ENCODE measurements around the gene ZNF14.
"Not testable (repeated sequence)": the region's sequence is repeated elsewhere in the genome, so short reads cannot be mapped to it uniquely, and the experiment has no call there.

The ZNF14 gene

DNA sequence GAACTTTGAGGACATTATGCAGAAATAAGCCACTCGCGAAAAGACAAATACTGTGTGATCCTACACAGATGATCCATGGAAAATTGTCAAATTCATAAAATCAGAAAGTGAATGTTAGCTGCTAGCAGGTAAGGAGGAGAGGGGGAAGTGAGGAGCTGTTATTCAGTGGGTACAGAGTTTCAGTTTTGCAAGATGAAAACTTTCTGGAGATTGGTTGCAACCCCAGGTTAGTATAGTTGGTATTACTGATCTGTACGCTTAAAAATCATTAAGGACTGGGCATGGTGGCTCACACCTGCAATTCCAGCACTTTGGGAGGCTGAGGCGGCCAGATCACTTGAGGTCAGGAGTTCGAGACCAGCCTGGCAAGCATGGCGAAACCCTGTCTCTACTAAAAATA is 46.3 kb downstream of the ZNF14 start:
- DNase-seq: no peak

DNA sequence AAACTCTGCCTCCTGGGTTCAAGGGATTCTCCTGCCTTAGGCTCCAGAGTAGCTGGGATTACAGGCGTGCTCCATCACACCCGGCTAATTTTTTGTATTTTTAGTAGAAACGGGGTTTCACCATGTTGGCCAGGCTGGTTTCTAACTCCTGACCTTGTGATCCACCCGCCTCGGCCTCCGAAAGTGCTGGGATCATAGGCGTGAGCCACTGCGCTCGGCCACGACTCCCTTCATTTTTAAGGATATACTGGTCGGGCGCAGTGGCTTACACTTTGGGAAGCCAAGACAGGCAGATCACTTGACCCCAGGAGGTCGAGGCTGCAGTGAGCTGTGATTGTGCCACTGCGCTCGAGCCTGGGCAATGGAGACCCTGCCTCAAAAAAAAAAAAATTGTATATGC is 46.8 kb downstream of the ZNF14 start:
- DNase-seq: not testable (repeated sequence)

DNA sequence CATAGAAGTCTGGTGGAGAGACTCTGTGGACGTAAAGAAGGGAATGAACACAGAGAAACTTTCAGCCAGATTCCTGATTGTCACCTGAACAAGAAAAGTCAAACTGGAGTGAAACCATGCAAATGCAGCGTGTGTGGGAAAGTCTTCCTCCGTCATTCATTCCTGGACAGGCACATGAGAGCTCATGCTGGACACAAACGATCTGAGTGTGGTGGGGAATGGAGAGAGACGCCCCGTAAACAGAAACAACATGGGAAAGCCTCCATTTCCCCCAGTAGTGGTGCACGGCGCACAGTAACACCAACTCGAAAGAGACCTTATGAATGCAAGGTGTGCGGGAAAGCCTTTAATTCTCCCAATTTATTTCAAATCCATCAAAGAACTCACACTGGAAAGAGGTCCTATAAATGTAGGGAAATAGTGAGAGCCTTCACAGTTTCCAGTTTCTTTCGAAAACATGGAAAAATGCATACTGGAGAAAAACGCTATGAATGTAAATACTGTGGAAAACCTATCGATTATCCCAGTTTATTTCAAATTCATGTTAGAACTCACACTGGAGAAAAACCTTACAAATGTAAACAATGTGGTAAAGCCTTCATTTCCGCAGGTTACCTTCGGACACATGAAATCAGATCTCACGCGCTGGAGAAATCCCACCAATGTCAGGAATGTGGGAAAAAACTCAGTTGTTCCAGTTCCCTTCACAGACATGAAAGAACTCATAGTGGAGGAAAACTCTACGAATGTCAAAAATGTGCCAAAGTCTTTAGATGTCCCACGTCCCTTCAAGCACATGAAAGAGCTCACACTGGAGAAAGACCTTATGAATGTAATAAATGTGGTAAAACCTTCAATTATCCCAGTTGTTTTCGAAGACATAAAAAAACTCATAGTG is 53.5 kb downstream of the ZNF14 start:
- no peak for DNase-seq

DNA sequence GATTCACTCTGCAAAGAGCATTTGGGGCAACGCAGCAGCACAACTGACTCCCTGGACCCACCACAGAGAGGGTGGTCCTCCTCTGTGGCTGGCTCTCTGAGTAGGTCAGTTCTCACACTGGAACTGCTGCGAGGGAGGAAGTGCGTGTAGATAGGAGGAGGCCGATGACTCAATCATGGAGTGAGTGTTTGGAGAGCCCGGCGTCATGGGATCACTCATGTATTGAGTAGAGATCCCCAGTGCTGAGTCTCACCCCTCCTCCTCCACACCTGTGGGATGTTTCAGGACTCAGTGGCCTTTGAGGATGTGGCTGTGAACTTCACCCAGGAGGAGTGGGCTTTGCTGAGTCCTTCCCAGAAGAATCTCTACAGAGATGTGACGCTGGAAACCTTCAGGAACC is 55.3 kb downstream of the ZNF14 start:
- DNase-seq: no peak

DNA sequence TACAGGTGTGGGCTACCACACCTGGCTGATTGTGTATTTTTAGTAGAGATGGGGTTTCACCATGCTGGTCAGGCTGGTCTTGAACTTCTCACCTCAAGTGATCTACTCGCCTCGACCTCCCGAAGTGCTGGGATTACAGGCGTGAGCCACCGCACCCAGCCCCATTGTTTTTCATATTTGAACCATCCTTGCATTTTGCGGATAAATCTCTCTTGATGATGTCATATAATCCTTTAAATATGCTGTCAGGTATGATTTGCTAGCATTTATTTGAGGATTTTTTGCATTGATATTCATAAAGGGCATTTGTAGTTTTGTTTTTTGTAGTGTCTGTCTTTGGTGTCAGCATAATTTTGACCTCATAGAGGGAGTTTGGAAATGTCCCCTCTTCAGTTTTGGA is 58.6 kb downstream of the ZNF14 start:
- no peak for DNase-seq

DNA sequence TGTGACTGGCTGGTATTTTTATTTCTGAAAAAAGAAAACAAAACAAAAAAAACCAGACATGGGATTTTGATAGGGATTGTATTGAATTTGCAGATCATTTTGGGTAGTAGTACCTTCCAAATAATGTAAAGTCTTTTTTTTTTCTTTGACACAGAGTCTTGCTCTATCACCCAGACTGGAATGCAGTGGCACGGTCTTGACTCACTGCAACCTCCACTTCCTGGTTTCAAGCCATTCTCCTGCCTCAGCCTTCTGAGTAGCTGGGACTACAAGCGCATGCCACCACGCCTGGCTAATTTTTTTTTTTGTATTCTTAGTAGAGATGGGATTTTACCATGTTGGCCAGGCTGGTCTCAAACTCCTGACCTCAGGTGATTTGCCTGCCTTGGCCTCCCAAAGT is 60.1 kb downstream of the ZNF14 start:
- no peak for DNase-seq

DNA sequence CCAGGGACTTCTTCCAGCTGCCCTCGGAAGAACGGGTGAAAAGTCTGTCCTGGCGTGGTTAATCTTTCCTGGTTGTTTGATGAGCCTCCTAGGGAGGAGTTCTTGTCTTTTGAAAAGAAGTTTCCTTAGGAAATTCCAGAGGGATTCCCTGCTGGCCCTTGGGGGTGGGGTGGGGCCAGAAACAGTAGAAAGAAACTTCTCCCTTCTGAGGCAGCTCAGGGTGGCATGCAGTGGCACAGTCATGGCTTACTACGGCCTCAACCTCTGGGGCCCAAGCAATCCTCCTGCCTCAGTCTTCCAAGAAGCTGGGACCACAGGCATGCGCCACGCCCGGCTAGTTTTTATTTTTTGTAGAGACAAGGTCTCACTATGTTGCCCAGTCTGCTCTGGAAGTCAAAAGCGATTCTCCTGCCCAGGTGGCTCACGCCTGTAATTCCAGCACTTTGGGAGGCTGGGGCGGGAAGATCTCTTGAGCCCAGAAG is 62.8 kb downstream of the ZNF14 start:
- no peak for DNase-seq

DNA sequence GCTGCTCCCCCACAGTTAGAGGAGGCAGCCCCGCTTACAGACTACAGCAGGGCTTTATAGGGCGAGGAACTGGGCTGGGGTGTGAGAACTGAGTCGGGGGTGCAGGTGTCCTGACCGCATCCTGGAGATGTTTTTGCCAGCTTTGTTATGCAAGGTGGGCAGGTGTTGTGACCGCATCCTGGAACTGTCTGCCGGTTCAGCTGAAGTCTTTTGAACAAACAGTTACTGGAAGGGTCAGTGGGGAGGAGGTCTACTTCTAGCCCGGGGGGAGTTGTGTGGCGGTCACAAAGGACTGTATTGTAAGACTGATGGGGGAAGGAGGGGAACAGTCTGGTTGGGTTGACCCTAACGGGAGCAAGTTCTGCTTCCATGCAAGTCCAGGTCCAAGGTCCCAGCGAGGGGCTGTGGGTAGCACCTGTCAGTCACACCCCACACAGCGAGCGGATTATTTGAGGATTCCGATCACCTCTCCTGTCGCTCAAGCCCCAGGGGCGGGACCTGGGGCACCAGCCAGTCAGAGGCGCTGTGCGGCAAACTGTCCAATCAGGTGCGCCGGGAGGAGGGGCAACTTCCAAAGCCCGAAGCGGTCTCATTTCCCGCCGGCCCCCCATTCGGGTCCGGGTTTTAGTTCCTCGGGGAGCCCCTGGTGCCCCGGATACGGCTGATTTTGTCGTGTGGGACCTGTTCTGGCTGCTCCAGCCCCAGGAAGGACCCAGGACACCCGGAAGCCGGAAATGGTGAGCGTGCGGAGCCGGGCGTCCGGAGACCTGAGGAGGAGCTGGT is 64.5 kb downstream of the ZNF14 start, which contains the start of gene ZNF101:
ZNF101 (plus strand) TSS at position 610 of the 783 bp plus-strand sequence; CDS start at position 735, 125 bp downstream.
- peak; percentile 87 for DNase-seq

DNA sequence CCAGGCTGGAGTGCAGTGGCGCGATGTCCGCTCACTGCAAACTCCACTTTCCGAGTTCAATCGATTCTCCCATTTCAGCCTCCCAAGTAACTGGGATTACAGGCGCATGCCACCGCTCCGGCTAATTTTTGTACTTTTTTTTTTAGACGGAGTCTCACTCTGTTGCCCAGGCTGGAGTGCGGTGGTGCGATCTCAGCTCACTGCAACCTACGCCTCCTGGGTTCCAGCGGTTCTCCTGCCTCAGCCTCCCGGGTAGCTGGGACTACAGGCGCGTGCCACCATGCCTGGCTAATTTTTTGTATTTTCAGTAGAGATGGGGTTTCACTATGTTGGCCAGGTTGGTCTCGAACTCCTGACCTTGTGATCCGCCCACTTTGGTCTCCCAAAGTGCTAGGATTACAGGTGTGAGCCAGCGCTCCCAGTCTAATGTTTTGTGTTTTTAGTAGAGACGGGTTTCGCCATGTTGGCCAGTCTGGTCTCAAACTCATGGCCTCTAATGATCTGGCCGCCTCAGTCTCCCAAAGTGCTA is 67.4 kb downstream of the ZNF14 start:
- DNase-seq: not testable (repeated sequence)

DNA sequence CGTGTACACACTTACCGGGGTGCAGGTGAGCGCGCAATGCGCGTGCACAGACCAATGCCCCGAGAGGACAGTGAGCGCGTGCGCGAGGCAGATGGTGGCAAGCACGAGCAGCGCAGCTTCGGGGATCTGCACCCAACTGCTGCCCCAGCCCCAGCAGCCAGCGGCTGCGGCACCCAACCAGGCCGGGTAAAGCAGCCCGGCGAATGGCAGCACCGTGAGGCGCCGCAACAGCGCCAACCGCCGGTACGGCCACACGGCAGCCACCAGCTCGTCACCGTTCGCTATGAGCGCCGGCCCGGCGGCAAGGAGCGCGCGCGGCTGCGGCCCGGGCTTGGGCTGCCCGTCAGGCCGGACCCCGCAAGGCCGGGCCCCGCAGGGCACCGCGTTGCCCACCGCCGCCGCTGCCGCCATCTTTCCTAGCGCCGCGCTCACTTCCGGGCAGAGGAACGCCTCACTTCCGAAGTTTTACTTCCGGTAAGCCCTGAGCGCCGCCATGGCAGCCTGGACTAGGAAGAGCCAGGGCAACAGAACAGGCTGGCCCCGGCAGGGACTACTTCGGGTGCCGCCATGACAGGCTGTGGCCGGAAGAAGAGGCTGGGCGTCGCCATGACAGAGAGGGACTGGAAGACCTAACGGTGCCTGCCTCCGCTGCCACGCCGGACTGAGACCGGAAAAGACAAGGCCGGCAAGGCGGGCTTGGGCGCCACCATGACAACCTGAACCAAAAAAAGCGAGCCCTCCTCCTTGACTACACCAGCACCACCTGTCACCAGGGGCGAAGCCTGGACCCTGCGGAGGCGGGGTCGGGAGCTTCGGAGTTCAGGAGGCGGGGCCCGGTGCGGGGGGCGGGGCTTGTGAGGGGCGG is 69.4 kb downstream of the ZNF14 start, which contains the start of gene ATP13A1:
ATP13A1 (minus strand) TSS at position 421 of the 865 bp plus-strand sequence; CDS start at position 411, 10 bp downstream.
- DNase-seq: peak; percentile 93

DNA sequence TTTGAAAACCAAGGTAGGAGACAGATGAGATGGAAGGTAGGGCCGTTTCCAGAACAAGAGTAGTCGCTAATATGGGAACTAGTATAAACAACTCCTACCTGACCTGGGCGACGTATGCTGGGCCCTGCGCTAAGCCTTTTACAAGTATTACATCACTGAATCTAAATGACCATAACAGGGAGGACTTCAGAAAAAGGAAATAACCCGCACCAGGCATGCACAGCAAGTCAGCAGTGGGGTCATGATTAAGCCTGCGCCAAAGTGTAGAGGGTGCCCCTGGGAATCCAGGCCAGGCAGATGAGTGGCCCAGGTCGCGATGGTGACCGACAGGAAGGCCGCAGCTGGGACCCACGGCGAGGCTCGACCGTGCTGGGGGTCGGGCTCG is 70.0 kb downstream of the ZNF14 start:
- DNase-seq: no peak

DNA sequence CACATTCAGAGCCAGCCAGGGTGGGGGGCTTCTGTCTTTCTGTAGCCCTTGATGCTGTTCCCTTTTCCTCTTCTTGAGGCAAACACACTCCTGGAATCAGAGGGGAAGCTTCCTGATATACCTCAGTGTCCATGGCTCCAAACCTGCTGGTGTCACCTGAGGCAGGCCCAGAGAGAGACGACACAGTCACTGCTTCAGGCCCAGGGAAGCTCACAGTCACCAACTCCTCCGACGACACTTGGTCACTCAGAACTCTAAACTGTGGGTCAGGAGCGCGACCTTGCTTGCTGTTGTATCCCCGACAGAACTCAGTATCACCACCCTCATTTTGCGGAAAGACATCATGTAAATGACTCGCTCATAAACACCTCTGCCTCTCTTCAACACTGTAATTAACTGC is 70.6 kb downstream of the ZNF14 start:
- no peak for DNase-seq

DNA sequence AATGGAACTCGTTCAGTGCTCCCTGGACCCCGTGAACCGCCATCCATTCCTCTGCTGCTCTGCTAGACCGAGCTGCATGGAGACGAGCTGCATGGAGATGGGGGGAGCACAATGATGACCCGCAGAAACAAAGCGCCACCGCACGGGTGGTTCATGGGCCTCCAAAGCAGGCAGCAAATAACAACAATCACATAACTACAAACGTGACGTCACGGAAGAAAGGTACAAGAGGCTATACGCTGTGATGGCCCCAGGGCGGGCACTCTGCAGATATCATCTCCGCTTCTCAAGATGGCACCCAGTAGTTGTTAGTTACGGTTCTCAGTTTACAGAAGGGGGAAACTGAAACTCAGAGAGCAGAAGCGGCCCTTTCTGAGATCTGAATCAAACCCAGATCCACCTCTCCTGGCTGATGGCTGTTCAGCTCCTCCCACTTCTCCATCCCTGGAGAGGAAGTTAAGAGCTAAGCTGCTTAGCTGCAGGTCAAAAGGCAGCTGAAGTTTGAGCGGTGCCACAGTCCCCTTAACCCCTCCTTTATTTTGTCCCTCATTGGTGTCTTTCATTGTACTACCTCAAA is 71.1 kb downstream of the ZNF14 start:
- no peak for DNase-seq

DNA sequence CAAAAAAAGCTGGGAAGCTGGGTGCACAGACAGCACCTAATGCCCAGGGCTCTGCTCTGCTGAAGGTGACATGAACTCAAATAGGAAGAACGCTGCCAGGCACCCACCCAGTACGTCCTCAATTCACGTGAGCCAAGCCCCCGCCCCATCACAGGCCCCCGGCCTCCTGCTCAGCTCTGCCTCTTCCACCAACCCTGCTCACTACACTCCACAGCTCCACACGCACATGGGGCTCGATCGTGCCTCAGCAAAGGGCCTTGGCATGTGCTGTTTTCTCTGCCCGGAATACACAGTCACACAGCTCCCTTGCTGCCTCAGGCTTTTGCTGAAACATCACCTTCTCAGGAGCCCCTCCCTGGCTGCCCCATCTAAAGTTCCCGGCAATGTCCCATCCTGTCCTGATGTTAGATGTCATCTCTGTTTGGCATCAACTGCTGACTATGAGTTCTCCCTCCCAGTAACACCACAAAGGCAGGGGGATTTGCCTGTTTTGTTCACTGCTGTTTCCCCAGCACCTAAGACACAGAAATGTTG is 71.7 kb downstream of the ZNF14 start:
- no peak for DNase-seq
